Measurements from ENCODE around the gene COMMD10. TPM values are rescaled to one million over a fixed set of nuclear protein-coding genes. Genes with fewer than 3 reads are reported as not detected.

COMMD10 gene
- total and polyA plus RNA-seq, 9 donors: 24.9 to 33.1 (median 29.2) TPM

DNA sequence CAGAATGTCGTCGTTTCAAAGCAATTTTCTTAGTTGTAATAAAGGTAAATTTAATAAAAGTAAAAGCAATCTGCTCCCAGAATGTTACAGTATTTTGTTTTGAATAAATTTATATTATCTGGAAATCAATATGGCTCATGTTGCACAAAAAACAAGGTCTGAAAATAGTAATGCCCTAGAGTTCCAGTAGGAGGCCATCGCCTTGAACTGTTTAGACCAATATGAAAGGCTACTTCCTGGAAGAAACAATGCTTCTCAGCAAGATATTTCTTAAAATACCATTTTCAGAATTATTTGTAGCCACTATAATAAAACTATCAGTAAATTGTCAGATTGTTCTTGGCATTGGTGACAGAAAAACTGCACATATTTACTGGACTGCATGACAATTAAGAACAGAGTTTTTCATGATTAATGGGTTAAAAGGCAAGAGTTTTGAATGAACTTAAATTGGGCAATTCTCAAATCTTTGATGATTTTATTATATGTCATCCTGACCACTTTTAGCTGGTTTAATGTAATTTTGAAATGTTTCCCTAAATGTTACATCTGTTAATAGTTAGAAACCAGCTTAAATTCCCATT, 153.2 kb downstream of the COMMD10 start:
- no peaks in the 10 kb centered on the region for H3K27me3 ChIP-seq (ENCODE audit: control insufficient read depth, insufficient read depth, low read length)
- H3K4me1 ChIP-seq (ENCODE audit: control insufficient read depth, insufficient read depth, low read length): no peaks in the 10 kb centered on the region
- no peaks in the 10 kb centered on the region for H3K9me3 ChIP-seq (replicated peaks; ENCODE audit: control insufficient read depth, low read depth, low read length)
- no peak for DNase-seq
- WGBS (ENCODE audit: insufficient coverage): no CpG with 5 or more reads among the region's 3 CpGs
- H3K27ac ChIP-seq (ENCODE audit: low read length): no peak overlapping the region
- H3K36me3 ChIP-seq (ENCODE audit: control insufficient read depth, insufficient read depth, low read length): no peaks in the 10 kb centered on the region
- no peak overlapping the region for H3K4me3 ChIP-seq (ENCODE audit: low read length)

DNA sequence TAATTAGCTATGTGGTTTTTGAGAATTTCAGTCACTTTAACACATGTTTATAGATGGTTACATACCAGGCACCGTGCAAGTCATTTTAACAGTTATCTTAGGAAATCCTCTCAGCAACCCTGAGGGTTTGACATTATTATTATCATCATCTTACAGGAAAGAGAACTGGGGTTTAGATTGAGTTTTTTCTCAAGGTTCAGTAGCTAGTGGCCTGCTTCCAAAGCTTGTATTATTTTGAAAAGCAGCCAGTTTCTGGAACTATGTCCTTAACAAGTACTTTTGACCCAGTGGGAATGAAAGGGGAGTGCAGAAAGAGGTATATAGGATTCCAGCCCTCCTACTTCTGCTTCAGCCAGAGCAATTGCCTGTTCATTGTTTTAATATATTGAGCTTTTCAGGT, 157.5 kb downstream of the COMMD10 start:
- Histone ChIP-seq H3K9me3 (replicated peaks; ENCODE audit: control insufficient read depth, low read depth, low read length) (peaks cover 3% of the 10 kb centered on the region), H3K4me1 (ENCODE audit: control insufficient read depth, insufficient read depth, low read length) (no peaks in the 10 kb centered on the region), H3K27ac (ENCODE audit: low read length) (no peak overlapping the region), H3K36me3 (ENCODE audit: control insufficient read depth, insufficient read depth, low read length) (no peaks in the 10 kb centered on the region), H3K27me3 (ENCODE audit: control insufficient read depth, insufficient read depth, low read length) (no peaks in the 10 kb centered on the region), H3K4me3 (ENCODE audit: low read length) (no peak overlapping the region)
- no CpG with 5 or more reads among the region's 1 CpG for WGBS (ENCODE audit: insufficient coverage)
- DNase-seq: peak; percentile 64

DNA sequence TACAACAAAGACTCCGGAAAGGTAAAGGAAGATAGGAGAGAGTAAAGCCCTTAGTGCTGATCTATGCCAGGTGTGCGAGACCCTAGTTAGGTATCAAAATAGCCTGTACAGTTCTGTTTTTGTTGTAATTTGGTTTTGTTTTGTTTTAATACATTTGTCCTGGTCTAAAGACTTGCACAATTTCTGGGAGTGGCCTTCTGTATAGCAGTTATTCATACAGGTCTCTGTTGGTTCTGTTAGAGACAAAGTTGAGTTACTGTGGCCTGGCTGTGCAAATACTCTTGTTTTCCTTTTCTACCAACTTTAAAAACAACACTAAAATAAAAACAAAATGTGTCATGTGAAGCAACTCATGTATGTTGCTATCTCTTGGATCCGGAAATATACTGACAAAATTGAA, 163.6 kb downstream of the COMMD10 start:
- H3K36me3 ChIP-seq (ENCODE audit: control insufficient read depth, insufficient read depth, low read length): no peaks in the 10 kb centered on the region
- H3K27me3 ChIP-seq (ENCODE audit: control insufficient read depth, insufficient read depth, low read length): no peaks in the 10 kb centered on the region
- H3K4me1 ChIP-seq (ENCODE audit: control insufficient read depth, insufficient read depth, low read length): no peaks in the 10 kb centered on the region
- H3K9me3 ChIP-seq (replicated peaks; ENCODE audit: control insufficient read depth, low read depth, low read length): peaks cover 3% of the 10 kb centered on the region
- no peak overlapping the region for H3K27ac ChIP-seq (ENCODE audit: low read length)
- WGBS (ENCODE audit: insufficient coverage): 93% methylated on average over 2 of the region's 3 CpGs
- no peak for DNase-seq
- no peak overlapping the region for H3K4me3 ChIP-seq (ENCODE audit: low read length)

DNA sequence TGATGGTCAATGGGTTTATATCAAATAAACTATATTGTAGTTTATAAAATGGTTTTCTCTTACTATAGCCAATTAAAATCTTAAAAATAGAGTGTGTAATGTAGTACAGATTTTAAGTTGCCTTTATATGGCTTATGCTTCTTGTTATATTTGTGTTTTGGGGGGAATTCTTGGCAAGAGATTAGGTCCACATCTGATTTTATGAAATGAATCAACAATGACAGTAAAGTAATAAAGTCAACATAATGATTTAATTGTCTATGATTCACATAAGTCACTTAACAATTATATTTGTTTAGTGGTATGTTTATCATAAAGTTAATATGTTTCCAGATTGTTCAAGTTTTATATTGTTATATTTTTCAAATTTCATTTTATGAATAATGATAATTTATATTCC, 164.8 kb downstream of the COMMD10 start:
- H3K9me3 ChIP-seq (replicated peaks; ENCODE audit: control insufficient read depth, low read depth, low read length): peaks cover 3% of the 10 kb centered on the region
- H3K36me3 ChIP-seq (ENCODE audit: control insufficient read depth, insufficient read depth, low read length): no peaks in the 10 kb centered on the region
- H3K27ac ChIP-seq (ENCODE audit: low read length): no peak overlapping the region
- H3K4me1 ChIP-seq (ENCODE audit: control insufficient read depth, insufficient read depth, low read length): no peaks in the 10 kb centered on the region
- H3K4me3 ChIP-seq (ENCODE audit: low read length): no peak overlapping the region
- no peak for DNase-seq
- H3K27me3 ChIP-seq (ENCODE audit: control insufficient read depth, insufficient read depth, low read length): no peaks in the 10 kb centered on the region

DNA sequence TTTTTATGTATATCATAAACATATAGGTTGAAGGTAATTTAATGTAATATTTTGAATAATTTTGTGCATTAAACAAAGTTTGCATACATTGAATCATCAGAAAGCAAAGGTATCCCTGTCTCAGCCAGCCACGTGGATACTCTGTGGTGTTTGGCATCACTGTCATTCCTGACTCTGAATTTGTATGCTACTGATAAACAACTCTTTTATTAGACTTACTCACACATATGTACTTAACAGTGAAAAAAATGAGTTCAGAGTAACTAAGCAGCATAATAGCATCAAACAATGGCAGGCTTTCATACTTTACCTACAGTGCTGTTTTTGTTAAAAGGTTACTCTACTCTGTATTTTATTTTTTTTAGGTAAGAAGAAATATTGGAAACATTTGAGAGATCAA, 171.9 kb downstream of the COMMD10 start:
- no CpG with 5 or more reads among the region's 1 CpG for WGBS (ENCODE audit: insufficient coverage)
- Histone ChIP-seq H3K27ac (ENCODE audit: low read length) (no peak overlapping the region), H3K27me3 (ENCODE audit: control insufficient read depth, insufficient read depth, low read length) (no peaks in the 10 kb centered on the region), H3K4me3 (ENCODE audit: low read length) (no peak overlapping the region), H3K36me3 (ENCODE audit: control insufficient read depth, insufficient read depth, low read length) (no peaks in the 10 kb centered on the region), H3K4me1 (ENCODE audit: control insufficient read depth, insufficient read depth, low read length) (no peaks in the 10 kb centered on the region), H3K9me3 (replicated peaks; ENCODE audit: control insufficient read depth, low read depth, low read length) (no peaks in the 10 kb centered on the region)
- DNase-seq: no peak

DNA sequence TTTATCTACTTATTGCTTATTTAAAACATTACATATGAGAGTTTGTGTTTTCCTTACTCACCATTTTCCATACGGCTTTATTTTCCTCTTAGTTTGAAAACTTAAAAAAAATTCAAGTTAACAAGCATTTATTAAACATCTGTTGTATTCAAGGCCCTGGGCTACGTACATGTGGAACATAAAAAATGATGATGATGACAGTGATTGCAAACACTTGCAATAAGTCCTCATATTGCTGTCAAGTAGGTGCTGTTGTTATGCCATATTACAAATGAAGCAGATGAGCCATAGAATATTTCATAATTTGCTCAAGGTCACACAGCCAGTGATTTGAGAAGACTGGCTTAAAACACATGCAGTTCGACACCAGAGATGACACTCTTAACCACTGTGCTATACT, 180.6 kb downstream of the COMMD10 start:
- Histone ChIP-seq H3K4me1 (ENCODE audit: control insufficient read depth, insufficient read depth, low read length) (no peaks in the 10 kb centered on the region), H3K9me3 (replicated peaks; ENCODE audit: control insufficient read depth, low read depth, low read length) (no peaks in the 10 kb centered on the region), H3K27me3 (ENCODE audit: control insufficient read depth, insufficient read depth, low read length) (no peaks in the 10 kb centered on the region), H3K27ac (ENCODE audit: low read length) (no peak overlapping the region), H3K36me3 (ENCODE audit: control insufficient read depth, insufficient read depth, low read length) (no peaks in the 10 kb centered on the region), H3K4me3 (ENCODE audit: low read length) (no peak overlapping the region)
- WGBS (ENCODE audit: insufficient coverage): no CpG with 5 or more reads among the region's 3 CpGs
- no peak for DNase-seq

DNA sequence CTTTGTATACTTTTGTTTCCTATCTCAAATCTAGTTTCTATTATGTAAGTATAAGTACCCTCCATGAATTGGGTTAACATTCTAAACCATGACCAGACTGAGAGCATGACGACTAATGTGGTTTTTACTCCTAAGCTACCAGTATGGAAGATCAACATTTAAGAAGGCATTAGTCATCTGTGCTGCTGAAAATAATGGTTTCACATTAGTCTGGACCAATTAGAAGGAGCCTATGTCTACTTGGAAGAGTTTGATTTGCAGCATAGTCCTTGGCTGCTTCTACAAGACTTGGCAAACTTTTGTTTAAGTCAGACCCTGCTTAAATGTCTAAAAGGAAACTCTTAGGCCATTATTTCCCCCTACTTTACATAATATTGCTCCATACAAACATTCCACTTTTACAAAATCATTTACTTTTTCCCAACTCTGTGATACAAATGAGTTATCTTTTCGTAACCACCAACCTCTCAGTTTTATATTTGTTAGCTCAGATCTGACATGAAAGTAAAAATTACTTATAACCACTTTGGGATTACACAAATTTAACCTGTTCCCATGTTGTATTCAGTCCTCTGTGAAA, 186.7 kb downstream of the COMMD10 start:
- no peak overlapping the region for H3K4me3 ChIP-seq (ENCODE audit: low read length)
- WGBS (ENCODE audit: insufficient coverage): no CpG with 5 or more reads among the region's 2 CpGs

DNA sequence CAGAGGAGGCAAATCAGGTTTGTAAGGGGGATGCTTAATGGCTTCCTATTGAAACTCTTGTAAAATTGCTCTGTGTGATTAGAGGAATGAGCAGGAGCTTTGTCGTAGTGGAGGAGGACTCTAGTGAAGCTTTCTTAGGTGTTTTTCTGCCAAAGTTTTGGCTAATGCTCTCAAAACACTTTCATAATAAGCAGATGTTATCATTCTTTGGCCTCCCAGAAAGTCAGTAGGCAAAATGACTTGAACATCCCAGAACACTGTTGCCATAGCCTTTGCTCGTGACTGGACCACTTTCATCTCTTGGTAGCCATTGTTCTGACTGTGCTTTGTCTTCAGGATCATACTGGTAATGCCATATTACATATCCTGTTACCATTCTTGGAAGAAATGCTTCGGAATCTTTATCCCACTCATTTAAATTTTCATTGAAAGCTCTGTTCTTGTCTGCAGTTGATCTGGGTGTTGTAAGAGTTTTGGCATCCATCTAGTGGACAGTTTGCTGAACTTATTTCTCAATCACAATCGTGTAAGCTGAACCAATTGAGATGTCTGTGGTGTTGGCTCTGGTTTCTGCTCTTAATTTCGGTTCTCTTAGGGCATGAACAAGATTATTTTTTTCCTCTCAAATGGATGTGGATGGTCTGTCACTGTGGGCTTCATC, 187.6 kb downstream of the COMMD10 start:
- no CpG with 5 or more reads among the region's 5 CpGs for WGBS (ENCODE audit: insufficient coverage)
- no peak for DNase-seq
- H3K36me3 ChIP-seq (ENCODE audit: control insufficient read depth, insufficient read depth, low read length): no peaks in the 10 kb centered on the region

More for the DNA sequence above, 186.7 kb downstream of the COMMD10 start:
- Histone ChIP-seq H3K27me3 (ENCODE audit: control insufficient read depth, insufficient read depth, low read length) (no peaks in the 10 kb centered on the region), H3K4me1 (ENCODE audit: control insufficient read depth, insufficient read depth, low read length) (no peaks in the 10 kb centered on the region), H3K36me3 (ENCODE audit: control insufficient read depth, insufficient read depth, low read length) (no peaks in the 10 kb centered on the region), H3K9me3 (replicated peaks; ENCODE audit: control insufficient read depth, low read depth, low read length) (peaks cover 2% of the 10 kb centered on the region), H3K27ac (ENCODE audit: low read length) (no peak overlapping the region)
- no peak for DNase-seq

DNA sequence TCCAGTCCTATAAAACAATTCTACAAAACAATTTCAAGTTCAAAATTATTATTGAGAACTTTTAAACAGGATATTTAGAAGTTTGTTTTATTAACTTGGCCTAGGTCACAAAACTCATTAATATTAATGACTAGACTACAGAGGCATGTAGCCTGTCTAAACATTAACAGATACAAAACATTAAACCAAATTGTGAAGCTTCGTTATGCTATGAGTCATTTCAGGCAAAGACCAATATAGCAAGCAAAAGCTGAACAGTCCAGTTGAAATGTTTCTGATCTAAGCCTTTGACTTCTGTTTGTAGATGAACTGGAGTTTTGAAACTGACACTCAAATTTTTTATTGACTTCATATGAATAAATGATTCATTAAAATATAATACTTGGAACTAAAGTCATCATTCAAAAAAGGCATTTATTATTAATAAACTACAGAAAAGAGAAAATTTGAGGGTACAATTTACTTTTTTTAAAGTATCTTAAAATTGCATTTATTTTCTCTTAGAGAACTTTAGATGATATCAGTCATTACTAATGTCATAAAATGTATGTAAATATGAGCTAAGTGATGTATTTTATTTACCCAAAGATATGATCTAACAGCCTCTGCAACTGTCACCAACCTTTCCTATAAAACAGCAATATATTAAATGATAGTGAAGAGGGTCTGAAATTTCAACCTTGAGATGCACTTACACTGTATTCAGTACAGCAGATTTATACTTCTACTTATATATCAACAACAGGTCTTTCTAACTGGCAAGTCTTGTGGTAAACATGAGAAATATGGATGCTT, 188.8 kb downstream of the COMMD10 start:
- WGBS (ENCODE audit: insufficient coverage): no CpG with 5 or more reads among the region's 1 CpG
- Histone ChIP-seq H3K4me1 (ENCODE audit: control insufficient read depth, insufficient read depth, low read length) (no peaks in the 10 kb centered on the region), H3K9me3 (replicated peaks; ENCODE audit: control insufficient read depth, low read depth, low read length) (peaks cover 12% of the 10 kb centered on the region), H3K4me3 (ENCODE audit: low read length) (no peak overlapping the region), H3K27me3 (ENCODE audit: control insufficient read depth, insufficient read depth, low read length) (no peaks in the 10 kb centered on the region), H3K27ac (ENCODE audit: low read length) (no peak overlapping the region), H3K36me3 (ENCODE audit: control insufficient read depth, insufficient read depth, low read length) (no peaks in the 10 kb centered on the region)
- no peak for DNase-seq

More for the DNA sequence above, 187.6 kb downstream of the COMMD10 start:
- peaks cover 10% of the 10 kb centered on the region for H3K9me3 ChIP-seq (replicated peaks; ENCODE audit: control insufficient read depth, low read depth, low read length)
- no peak overlapping the region for H3K4me3 ChIP-seq (ENCODE audit: low read length)
- no peaks in the 10 kb centered on the region for H3K4me1 ChIP-seq (ENCODE audit: control insufficient read depth, insufficient read depth, low read length)
- no peaks in the 10 kb centered on the region for H3K27me3 ChIP-seq (ENCODE audit: control insufficient read depth, insufficient read depth, low read length)
- no peak overlapping the region for H3K27ac ChIP-seq (ENCODE audit: low read length)

DNA sequence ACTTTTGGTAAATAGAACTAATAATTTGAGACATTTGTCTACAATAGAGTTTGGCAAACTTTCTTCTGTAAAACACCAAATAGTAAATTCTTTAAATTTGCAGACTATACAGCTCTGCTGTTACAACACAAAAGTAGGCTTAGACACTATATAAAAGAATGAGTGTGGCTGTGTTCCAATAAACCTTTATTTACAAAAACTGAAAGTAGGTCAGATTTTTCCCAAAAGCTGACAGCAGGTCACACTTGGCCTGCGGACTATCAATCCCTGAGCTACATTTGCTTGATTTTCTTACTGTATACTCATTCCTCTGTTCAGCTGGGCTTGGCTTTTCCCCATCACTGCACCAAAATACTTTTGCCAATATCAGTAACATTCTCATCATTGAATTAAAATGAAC, 189.4 kb downstream of the COMMD10 start:
- Histone ChIP-seq H3K27me3 (ENCODE audit: control insufficient read depth, insufficient read depth, low read length) (no peaks in the 10 kb centered on the region), H3K27ac (ENCODE audit: low read length) (no peak overlapping the region), H3K4me1 (ENCODE audit: control insufficient read depth, insufficient read depth, low read length) (no peaks in the 10 kb centered on the region), H3K9me3 (replicated peaks; ENCODE audit: control insufficient read depth, low read depth, low read length) (peaks cover 12% of the 10 kb centered on the region), H3K36me3 (ENCODE audit: control insufficient read depth, insufficient read depth, low read length) (no peaks in the 10 kb centered on the region), H3K4me3 (ENCODE audit: low read length) (no peak overlapping the region)
- DNase-seq: no peak
- 92% methylated on average over 1 of the region's 1 CpG for WGBS (ENCODE audit: insufficient coverage)
